RPMI8226 (cell line): ENCODE data around the gene NEGR1.
"Not testable (repeated sequence)": the region's sequence is repeated elsewhere in the genome, so short reads cannot be mapped to it uniquely, and the experiment has no call there.

Experiments
- DNase-seq: peaks from one replicate; pipeline ENCODE4 v3.0.0-alpha.2; 2015

Gene NEGR1

DNA sequence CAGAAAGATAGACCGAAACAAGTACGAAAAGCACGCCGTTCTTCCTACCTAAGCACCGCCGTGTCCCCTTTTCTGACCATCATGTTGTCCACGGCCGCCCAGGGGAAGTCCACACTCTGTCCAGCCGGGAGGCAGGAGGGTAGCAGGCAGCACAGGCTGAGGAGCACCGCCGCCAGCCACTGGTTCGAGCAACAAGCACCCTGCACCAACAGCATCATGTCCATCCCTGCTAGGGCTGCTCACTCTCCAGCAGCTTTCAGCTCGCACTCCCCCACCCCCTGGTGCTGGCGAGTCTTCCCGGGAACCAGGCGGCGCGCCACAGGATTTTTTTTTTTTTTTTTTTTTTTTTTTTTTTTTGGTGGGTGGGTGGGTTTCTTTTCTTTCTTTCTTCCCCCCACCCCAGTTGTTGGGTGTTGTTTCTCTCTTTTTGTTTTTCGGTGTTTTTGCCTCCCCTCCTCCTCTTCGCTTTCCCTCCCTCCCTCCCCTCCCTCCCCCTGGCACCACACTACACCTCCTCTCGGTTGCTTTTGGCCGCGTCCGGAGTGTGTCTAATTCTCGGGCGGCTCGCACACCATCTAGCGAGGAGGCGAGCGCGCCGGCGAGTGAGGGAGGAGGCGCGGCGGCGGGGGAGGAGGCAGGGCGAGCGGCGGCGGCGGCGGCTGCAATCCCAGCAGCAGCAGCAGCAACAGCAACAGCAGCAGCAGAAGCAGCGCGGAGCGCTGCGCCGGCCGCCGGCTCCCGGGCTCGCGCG is at the start of gene NEGR1:
NEGR1 (minus strand) TSS at position 269 of the 751 bp plus-strand sequence.
- peak; percentile 81 for DNase-seq

DNA sequence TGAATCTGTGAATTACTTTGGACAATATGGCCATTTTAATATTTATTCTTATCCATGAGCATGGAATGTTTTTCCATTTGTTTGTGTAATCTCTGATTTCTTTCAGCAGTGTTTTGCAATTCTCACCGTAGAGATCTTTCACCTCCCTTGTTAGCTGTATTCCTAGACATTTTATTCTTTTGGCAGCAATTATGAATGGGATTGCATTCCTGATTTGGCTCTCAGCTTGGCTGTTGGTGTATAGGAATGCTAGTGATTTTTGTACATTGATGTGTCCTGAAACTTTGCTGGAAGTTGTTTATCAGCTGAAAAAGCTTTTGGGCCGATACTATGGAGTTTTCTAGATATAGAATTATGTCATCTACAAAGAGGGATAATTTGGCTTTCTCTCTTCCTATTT is 44.2 kb upstream of the NEGR1 start:
- DNase-seq = no peak

DNA sequence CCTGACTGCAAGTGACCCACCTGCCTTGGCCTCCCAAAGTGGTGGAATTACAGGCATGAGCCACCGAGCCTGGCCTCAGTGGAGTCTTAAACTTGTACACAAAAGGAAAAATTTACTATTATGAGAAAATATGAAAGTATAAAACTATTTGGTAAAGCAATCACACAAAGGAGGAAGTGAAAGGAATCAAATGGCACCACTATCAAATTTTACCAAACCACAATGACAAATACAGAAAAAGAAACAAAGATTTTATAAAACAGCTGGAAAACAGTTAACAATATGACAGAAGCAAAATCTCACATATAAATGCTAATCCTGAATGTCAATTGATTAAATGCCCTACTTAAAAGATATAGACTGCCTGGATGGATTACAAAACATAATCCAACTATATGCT is 42.1 kb upstream of the NEGR1 start:
- no peak for DNase-seq

DNA sequence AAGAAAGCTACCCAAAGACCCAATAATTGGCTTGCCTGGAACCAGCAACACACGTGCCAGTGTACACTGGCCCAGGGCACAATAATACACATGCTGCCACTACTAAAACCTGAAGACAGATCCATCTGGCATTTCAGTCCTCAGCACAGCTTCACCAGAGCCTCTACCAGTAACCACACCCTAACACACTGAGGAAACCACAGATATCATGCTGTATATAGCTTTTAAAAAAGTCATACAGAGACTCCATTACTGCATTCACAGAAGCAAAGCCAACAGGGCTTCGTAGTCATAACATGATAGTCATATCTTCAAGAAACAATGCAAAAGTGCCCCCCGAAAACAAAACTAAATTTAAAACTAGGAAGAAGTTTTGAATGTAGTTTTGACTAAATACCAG is 40.6 kb upstream of the NEGR1 start:
- DNase-seq = no peak

DNA sequence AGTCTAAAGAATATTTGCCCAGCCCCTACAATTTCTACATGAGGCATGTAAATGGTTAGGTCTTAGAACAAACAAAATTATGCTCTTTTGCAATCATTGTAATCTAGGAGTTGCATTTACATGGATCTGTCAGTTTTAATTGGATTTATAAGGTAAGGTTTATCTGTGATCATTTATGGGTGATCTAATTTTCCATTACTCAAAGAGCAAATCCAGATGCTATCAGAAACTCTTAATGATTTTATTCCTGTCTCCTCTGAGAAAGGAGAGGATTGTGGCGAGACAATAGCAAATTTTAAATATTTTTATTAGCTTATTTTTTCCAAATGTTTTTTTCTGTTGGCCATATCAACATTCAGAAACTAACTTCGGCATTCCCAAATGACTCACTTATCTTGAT is 14.2 kb upstream of the NEGR1 start:
- no peak for DNase-seq

DNA sequence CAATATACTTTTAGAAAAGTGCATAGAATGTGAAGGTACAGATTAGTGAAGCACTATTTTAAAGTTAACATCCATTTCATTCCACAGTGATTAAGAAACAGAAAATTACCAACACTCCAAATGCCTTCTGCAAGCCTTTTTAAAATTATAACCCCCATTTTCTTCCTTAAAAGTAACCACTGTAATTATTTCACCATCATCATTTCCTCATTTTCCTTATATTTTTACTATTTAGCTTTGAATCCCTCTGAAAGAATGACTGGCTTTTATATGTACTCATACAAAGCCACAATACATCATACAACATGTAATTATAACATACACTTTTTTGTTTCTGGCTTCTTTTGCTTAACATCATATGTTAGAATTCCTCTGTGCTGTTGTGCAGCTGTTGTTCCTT is 6.5 kb upstream of the NEGR1 start:
- DNase-seq = no peak

DNA sequence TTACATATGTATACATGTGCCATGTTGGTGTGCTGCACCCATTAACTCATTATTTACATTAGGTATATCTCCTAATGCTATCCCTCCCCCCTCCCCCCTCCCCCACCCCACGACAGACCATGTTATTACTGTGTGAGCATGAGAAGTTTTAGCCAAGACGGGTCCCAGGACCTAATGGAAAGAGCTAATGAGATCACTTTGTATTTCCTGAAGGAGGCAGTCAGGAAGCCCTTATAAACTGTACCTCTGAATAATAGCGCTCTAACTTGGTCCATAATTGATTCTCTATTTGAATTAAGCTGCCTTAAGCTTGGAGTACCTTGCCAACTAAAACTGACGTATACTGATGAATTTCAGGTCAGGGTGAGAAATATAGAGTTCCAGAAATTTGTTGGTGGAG is 4.1 kb upstream of the NEGR1 start:
- DNase-seq = no peak

DNA sequence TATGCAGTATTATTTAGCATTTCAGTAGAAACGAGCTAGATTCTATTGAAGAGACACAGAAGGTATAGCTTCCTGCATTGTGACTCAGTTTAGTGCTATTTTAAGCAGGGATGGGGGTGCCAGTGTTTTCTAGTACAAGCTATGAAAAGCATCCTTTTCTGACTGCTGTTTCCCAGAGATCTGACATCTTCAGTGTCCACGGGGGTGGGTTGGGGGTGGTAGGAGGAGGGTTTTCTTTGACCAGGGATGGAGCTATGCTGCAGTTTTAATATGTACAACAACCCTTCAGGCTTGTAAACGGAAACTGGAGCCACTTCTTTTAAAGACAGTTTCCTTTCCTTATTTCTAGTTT is 2.7 kb upstream of the NEGR1 start:
- no peak for DNase-seq

DNA sequence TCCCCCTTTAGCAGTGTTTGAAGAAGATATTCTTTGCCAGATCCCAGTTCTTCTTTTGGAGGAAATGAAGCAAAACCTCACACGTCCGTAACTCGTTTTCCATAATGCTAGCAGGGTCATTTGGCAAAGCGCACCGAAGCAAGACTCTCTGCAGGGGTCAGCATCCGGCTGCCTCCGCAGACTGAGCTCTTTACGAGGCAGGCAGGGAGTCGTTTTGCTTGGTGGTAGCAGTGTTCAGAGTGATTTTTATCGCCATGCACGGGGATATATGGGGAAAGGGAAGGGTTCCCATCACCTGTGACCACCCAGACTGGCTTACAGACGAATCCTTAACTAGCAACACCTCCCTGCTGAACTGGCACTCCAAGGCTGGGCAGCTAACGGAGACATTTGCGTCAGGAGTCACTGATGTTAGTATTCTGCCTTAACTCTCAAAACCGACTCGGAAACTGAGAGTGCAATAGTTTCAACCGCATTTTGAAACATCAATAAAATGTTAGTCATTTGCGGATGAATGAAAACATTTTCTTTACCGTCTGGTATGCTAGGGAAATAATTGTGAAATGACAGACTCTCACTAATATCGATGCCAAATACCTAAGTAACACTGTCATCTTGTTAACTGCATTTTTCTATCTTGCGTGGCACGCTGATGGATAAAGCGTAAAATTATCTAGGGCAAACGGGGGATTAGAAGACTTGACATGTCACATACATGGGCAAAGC is 2.2 kb upstream of the NEGR1 start:
- DNase-seq = peak; percentile 29

DNA sequence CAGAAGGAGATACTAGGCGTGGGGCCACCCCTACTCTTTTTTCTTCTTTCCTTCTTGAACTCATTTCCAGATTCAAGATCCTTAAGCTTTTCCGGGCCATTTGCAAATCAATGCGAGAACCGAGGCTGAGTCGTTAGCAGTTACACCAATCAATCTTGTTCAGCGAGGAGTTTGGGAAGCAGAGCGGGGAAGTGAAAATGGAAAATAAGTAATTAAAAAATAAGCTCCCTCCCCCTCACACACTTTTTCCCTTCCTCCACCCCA is 1.7 kb upstream of the NEGR1 start:
- DNase-seq = no peak

DNA sequence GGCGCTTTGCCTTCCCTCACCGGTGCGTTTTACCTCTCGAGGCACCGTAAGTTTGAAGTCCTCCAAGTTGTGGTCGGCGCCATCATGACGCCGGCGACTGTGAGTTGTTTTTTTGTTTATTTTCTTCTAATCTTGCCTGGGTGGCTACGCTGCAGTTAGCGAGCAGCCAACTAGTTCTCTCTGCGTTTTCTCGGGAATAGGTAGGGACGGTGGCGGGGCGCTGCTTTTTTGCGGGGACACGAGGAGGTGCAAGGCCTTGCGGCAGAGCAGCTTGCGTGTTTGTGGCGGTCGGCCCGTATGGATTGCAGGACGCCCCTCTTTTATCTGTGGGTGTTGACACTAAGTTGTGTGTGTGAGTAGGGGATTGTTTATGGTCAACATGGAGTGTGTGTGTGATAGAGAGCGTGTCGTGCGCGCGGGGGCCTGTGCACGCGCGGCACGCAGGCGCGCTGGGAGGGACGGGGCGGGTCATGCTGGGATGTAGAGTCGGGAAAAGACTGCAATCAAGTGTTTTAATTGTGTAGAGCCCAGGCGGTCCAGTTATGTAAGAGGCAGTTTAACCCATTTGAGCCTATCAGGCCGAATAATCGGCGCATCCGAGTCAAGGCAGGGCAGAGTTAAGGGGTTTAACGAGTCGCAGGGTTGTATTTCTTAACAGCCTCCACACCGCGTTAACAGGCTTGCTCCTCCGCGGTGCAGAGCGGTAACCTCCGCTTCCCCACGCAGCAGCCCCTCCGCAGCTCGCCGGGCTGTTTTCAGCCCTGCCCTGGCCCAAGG is 1.2 kb upstream of the NEGR1 start:
- peak; percentile 4 for DNase-seq

DNA sequence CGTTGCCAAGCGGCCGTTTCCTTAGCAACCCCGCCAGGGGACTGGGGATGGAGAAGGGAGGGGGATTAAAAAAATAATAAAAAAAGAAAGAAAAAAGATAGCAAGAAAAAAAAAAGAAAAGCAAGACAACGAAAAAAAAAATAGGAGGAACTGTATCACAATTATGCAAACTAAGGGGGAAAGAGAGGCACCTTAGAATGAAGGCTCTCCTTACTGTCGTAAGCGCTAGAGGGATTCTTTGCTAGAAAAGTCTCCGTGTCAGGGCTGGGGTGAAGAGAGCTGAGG is 625 bp upstream of the NEGR1 start:
- no peak for DNase-seq

DNA sequence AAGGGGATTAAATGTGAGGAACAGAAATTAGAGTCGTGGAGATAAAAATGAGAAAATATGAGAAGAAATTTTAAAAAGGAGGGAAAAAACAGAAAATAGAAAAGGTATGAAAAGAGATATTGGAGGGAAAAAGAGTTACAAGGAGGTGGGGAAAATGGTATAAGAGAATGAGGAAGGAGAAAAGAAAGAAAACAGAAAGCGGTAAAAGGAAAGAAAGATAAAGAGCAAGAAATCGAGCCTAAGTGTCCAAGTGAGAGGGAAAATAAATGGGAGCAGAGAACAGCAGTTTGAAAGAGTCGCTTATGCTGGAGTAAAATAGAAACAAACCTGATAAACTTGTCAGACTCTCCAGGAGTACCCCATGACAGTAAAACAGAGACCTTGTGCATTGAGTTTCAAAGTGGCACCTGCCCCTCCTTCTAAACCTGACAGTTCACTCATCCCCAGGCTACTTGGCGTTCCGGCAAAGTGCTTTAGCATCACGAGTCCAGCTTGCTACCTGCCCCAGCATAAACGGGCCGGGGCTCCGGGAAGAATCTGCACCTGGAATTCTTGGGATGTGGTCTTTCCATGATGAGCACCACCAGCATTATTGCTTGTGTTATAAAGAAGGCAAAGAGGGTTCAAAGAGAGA is 585 bp downstream of the NEGR1 start:
- no peak for DNase-seq

DNA sequence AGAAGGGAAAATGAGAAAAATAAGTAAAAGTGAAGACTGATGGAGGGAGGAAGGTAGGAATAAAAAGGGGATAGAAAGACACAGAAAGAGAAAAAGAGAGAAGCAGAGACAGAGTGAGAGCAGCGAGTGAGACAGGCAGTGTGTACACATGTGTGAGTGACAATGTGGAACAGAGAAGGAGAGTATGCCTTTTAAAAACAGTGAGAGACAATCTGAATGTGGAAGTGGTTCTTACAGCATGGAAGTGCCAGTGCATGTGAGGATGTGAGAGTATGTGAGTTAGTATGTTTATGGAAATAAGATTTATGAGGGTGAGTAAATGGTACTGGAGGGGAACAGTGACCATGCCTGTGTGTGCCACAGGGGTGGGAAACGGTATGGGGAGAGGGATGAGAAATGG is 1.2 kb downstream of the NEGR1 start:
- no peak for DNase-seq

DNA sequence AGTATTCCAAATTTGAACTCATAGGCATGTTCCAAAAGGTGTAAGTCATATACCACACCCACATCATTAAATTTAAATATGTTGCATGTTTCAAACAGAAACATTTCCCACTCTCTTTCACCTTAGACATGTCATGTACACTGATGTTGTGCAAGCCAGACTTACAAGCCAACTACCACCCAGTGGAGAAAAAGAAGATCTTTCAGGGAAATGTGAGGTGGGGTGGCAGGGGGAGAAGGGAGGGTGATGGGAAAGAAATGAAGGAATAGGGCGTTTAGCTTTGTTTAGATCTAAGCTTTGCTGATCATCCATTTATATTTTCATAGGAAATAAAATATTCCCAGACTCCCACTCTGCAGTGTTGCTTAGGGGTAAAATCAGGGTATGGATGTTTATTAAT is 1.6 kb downstream of the NEGR1 start:
- DNase-seq = no peak

DNA sequence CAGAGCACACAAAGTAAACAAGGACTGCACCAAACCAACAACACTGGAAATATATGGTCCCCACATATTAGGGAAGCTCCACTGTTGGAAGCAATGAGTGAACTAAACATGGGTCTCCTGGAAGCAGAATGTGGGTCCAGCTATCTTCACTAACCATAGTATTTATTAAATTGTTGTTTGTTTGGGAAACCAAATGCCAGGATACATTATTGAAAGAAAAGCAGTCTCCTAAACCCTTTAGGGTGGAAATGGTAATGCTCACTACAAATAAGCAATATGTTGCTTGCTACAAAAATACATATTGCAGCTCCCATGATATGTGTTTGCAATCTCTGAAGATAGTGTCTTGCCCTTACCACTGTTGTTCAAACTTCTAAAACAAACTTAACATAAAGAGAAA is 2.2 kb downstream of the NEGR1 start:
- DNase-seq = no peak

DNA sequence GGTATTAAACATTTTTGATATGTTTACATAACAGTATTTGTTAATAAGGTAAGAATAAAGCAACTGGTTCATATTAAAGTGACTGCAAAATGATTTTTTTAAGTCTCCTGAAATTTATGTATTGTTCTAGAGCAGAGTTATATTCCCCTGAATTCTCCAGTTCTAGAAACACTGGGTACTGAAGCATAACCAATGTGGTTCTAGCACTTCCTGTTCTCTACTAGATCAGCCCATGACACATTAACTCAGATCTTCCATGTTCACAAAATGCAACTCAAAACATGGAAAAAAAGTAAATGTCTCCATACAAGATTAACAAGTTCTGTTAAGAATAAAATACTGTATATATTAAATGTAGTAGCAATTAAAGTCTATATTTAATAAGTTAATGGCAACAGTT is 3.9 kb downstream of the NEGR1 start:
- DNase-seq = no peak

DNA sequence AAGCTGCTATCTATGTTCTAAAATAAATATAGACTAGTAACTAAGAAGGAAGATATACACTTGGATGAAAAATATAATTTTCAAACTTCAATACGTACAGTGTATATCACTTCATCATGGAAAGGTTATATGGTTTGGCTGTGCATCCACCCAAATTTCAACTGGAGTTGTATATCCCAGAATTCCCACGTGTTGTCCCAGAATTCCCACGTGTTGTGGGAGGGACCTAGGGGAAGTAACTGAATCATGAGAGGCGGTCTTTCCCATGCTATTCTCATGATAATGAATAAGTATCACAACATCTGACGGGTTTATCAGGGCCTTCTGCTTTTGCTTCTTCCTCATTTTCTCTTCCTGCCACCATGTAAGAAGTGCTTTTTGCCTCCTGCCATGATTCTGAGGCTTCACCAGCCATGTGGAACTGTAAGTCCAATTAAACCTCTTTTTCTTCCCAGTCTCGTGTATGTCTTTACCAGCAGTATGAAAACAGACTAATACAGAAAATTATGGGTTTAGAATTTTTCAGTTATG is 10.7 kb downstream of the NEGR1 start:
- no peak for DNase-seq

DNA sequence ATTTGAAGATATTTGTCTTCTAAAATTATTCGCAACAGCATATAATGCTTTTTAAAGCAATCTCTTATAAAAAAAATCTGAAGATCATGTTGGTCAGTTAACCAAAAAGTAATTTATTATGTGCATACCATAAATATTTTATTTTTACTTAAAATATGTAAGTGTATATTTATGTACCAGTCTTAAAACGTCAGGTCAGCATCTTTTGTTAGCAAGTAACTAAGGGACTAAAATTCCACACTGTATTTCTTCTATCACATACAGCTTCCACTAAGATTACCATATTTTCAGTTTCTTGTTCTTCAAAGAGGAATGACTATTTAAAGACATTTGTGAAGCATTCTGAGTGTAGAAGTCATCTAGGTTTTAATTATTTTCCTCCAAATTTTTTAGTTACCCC is 19.6 kb downstream of the NEGR1 start:
- no peak for DNase-seq

DNA sequence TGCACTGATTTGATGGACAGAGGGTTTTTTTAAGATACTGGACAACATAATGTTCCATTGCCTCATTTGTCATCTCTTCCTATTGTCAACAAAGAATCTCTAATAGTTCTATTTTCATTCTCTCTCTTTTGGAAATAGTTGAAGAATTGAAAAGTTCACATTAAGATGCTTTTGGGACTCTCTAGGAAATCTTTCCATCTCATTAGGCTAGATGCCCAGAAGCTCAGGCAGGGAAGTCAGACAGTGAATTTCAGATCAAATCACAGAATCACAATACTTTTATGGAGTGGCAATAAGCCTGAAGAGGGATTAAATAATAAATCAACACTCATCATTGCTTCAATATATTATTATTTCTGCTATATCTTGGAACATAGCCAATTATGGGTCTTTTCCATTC is 29.2 kb downstream of the NEGR1 start:
- no peak for DNase-seq

DNA sequence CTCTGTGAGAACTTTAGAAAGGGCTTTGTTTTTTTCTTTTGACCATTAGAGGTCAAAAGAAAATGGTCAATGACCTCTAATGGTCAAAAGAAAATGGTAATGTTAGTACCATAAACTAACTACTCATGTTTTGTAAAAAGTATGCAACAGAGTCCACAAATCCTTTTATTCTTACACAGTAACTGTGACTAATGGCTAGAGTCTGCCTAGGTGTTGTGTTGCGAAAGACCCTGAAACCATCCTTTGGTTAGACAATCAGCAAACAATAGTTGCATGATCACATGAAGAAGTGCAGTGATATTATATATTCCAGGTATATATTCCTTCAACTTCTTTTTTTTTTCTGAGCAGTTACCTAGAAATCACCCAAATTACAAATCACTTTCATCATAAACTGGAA is 40.9 kb downstream of the NEGR1 start:
- no peak for DNase-seq

DNA sequence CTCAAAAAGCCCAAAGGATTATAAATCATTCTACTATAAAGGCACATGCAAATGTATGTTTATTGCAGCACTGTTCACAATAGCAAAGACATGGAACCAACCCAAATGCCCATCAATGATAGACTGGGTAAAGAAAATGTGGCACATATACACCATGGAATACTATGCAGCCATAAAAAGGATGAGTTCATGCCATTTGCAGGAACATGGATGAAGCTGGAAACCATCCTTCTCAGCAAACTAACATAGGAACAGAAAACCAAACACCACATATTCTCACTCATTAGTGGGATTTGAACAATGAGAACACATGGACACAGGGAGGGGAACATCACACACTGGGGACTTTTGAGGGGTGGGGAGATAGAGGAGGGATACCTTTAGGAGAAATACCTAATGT is 46.4 kb downstream of the NEGR1 start:
- DNase-seq = not testable (repeated sequence)

DNA sequence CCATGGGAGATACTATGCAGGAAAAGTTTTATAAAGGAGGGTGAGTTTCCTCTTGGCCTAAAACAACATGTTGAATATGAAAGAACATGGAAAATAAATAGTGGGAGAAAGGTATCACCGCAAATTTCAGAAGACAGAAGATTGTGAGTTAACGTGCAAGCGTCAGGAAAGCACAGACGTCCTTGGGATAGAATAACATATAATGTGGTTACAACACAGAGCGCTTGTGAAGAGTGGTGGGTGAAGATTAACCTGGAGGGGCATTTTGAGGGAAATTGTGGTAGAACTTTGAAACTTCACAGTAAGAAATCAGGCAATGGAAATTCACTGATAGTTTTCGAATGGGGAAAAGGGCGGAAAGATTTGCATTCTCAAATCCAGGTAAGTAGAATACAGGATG is 47.3 kb downstream of the NEGR1 start:
- no peak for DNase-seq

DNA sequence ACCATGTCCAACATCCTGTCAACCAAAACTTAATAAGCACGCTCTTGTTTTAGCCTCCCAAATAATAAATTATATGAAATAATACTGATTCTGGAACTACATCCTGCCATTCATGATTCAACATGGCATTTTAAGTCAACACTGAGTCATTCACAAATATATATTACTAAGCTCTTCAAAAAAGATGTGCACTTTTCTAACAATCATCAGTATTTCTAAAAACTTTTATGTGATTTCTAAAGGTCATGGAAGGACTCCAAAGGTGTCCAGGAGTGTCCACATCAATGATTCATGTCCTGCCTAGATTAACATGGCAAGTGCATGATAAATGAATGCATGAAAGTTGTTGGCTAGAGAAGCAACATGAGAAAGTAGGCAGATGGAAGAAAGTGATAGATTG is 51.6 kb downstream of the NEGR1 start:
- no peak for DNase-seq
